ENCODE results near the gene CDYL2. TPM values are rescaled to one million over a fixed set of nuclear protein-coding genes. Genes with fewer than 3 reads are reported as not detected.

Gene CDYL2
- total RNA-seq, 2 donors from 2014 or later: 9.9 to 12.8 TPM

GRCh38 chr16:80739523-80739922 is 64.9 kb downstream of the CDYL2 start:
- Histone ChIP-seq H3K9me3 (ENCODE audit: control insufficient read depth, low read length) (no peaks in the 10 kb centered on the region), H3K9ac (ENCODE audit: extremely low read depth, low read length, poor library complexity, severe bottlenecking) (no peak overlapping the region), H3K27ac (ENCODE audit: low read depth, low read length) (no peak overlapping the region), H3K4me1 (ENCODE audit: control insufficient read depth, insufficient read depth, low read length) (no peaks in the 10 kb centered on the region), H3K36me3 (ENCODE audit: control insufficient read depth, insufficient read depth, low read length) (no peaks in the 10 kb centered on the region), H3K4me3 (ENCODE audit: low read length) (no peak overlapping the region), H3K27me3 (ENCODE audit: control insufficient read depth, insufficient read depth, low read length, poor library complexity, severe bottlenecking) (no peaks in the 10 kb centered on the region)
- Mint-ChIP-seq H3K27ac (no peak overlapping the region), H3K4me1 (no peaks in the 10 kb centered on the region), H3K36me3 (ENCODE audit: low read depth) (peaks cover 10% of the 10 kb centered on the region), H3K27me3 (ENCODE audit: insufficient read depth) (no peaks in the 10 kb centered on the region), H3K9me3 (peaks cover 11% of the 10 kb centered on the region), H3K4me3 (no peak overlapping the region)
- TF ChIP-seq CTCF (conservative IDR thresholded peaks at IDR 0.05): no peak
- 93% methylated on average over 3 to 6 of the region's 6 CpGs for WGBS, 2 experiments (ENCODE audit: insufficient coverage in 1 of 2, insufficient read length in 1 of 2)
- no peak for DNase-seq

GRCh38 chr16:80738521-80738920 is 65.9 kb downstream of the CDYL2 start:
- Histone ChIP-seq H3K36me3 (ENCODE audit: control insufficient read depth, insufficient read depth, low read length) (no peaks in the 10 kb centered on the region), H3K9ac (ENCODE audit: extremely low read depth, low read length, poor library complexity, severe bottlenecking) (no peak overlapping the region), H3K9me3 (ENCODE audit: control insufficient read depth, low read length) (no peaks in the 10 kb centered on the region), H3K4me3 (ENCODE audit: low read length) (no peak overlapping the region), H3K4me1 (ENCODE audit: control insufficient read depth, insufficient read depth, low read length) (no peaks in the 10 kb centered on the region), H3K27ac (ENCODE audit: low read depth, low read length) (no peak overlapping the region), H3K27me3 (ENCODE audit: control insufficient read depth, insufficient read depth, low read length, poor library complexity, severe bottlenecking) (no peaks in the 10 kb centered on the region)
- Mint-ChIP-seq H3K27me3 (ENCODE audit: insufficient read depth) (no peaks in the 10 kb centered on the region), H3K27ac (no peak overlapping the region), H3K9me3 (peaks cover 11% of the 10 kb centered on the region), H3K36me3 (ENCODE audit: low read depth) (peaks cover 10% of the 10 kb centered on the region), H3K4me1 (no peaks in the 10 kb centered on the region), H3K4me3 (no peak overlapping the region)
- no peak for DNase-seq
- no peak for TF ChIP-seq CTCF (conservative IDR thresholded peaks at IDR 0.05)
- 81% methylated on average over 3 of the region's 3 CpGs; no CpG with 5 or more reads in 1 of the 2 experiments for whole genome bisulfite sequencing, 2 experiments (ENCODE audit: insufficient coverage in 1 of 2, insufficient read length in 1 of 2)

GRCh38 chr16:80735846-80736245 is 68.6 kb downstream of the CDYL2 start:
- H3K4me3 ChIP-seq (ENCODE audit: low read length): no peak overlapping the region
- H3K4me1 ChIP-seq (ENCODE audit: control insufficient read depth, insufficient read depth, low read length): no peaks in the 10 kb centered on the region
- TF ChIP-seq CTCF (conservative IDR thresholded peaks at IDR 0.05): no peak
- H3K36me3 Mint-ChIP-seq (ENCODE audit: low read depth): no peaks in the 10 kb centered on the region
- H3K4me1 Mint-ChIP-seq: no peaks in the 10 kb centered on the region
- H3K27ac ChIP-seq (ENCODE audit: low read depth, low read length): no peak overlapping the region
- peaks cover 10% of the 10 kb centered on the region for H3K9me3 Mint-ChIP-seq
- H3K4me3 Mint-ChIP-seq: no peak overlapping the region
- H3K9ac ChIP-seq (ENCODE audit: extremely low read depth, low read length, poor library complexity, severe bottlenecking): no peak overlapping the region
- no peaks in the 10 kb centered on the region for H3K9me3 ChIP-seq (ENCODE audit: control insufficient read depth, low read length)
- DNase-seq: no peak
- H3K27me3 ChIP-seq (ENCODE audit: control insufficient read depth, insufficient read depth, low read length, poor library complexity, severe bottlenecking): no peaks in the 10 kb centered on the region
- 81 to 93% methylated on average over 4 of the region's 4 CpGs for WGBS, 2 experiments (ENCODE audit: insufficient coverage in 1 of 2, insufficient read length in 1 of 2)
- no peaks in the 10 kb centered on the region for H3K36me3 ChIP-seq (ENCODE audit: control insufficient read depth, insufficient read depth, low read length)
- H3K27ac Mint-ChIP-seq: no peak overlapping the region
- no peaks in the 10 kb centered on the region for H3K27me3 Mint-ChIP-seq (ENCODE audit: insufficient read depth)

Data from endodermal cell (in vitro differentiated cells).